Brain microvascular endothelial cell (primary cell): ENCODE results near the gene MDH2.
"Not testable (repeated sequence)": the region's sequence is repeated elsewhere in the genome, so short reads cannot be mapped to it uniquely, and the experiment has no call there.

Source experiments
- DNase-seq: peaks from one replicate; pipeline ENCODE4 v3.0.0-alpha.2; 2020
- H3K27ac ChIP-seq: fragments of 250-450 bp; sonication (Bioruptor Pico); 2 replicates; pipeline ENCODE4 v1.5.1; 2020; ENCODE audit warnings: mild to moderate bottlenecking, moderate library complexity
- H3K27me3 ChIP-seq: fragments of 250-450 bp; sonication (Bioruptor Pico); replicated peaks from 2 replicates; pipeline ENCODE4 v1.5.1; 2020; ENCODE audit warnings: mild to moderate bottlenecking
- H3K36me3 ChIP-seq: fragments of 250-450 bp; sonication (Bioruptor Pico); replicated peaks from 2 replicates; pipeline ENCODE4 v1.5.1; 2020; ENCODE audit warnings: mild to moderate bottlenecking
- H3K4me3 ChIP-seq: 2 replicates; pipeline ENCODE4 v1.5.1; 2011; ENCODE audit warnings: low read depth, mild to moderate bottlenecking, control low read depth, low read length, moderate library complexity
- CTCF ChIP-seq: IDR thresholded peaks from 2 replicates; pipeline ENCODE4 v1.5.1; 2011; ENCODE audit warnings: low read depth, mild to moderate bottlenecking, moderate library complexity, low read length, control low read depth, inconsistent platforms; ENCODE audit errors: missing control alignments
- in situ Hi-C: cut with HindIII; loops from 2 replicates; pipeline ENCODE4 v1.10.0; 2017; ENCODE audit warnings: low sequenced_read_pairs, low pct_ligation_motif_present

Gene MDH2

DNA sequence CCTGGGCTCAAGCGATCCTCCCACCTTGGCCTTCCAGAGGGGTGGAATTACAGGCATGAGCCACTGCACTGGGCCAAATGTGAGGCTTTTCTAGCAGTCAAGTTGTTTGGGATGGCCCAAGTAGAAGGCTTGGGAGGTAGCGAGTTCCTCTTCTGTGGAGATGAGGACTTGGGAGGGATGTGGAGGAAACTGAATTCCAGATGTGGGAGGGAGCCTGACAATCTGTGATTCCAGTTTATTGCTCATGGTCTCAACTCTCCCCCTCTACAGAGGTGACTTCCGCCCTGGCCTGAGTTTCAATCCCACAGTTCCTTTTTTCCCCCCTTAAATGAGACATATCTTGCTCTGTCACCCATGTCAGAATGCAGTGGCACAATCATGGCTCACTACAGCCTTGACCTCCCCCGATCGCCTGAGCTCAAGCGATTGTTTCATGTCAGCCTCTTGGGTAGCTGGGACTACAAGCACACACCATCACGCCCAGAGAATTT lies 3.5 kb upstream of the MDH2 start:
- TF ChIP-seq CTCF = no peak
- no peak for DNase-seq
- in situ Hi-C loops = no loop called here
- H3K27me3 ChIP-seq = no peaks in the 10 kb centered on the region
- no peak overlapping the region for H3K4me3 ChIP-seq
- no peak overlapping the region for H3K27ac ChIP-seq
- H3K36me3 ChIP-seq = peaks cover 3% of the 10 kb centered on the region

- Histone ChIP-seq H3K27ac (peak overlapping the region; percentile 97), H3K4me3 (peak overlapping the region; percentile 99), H3K27me3 (no peaks in the 10 kb centered on the region), H3K36me3 (peaks cover 6% of the 10 kb centered on the region)
- no peak for TF ChIP-seq CTCF
- in situ Hi-C loops = no loop called here
- DNase-seq = no peak
These were observed 548 bp upstream of the MDH2 start for GRCh38 chr7:76047305-76047810.

GRCh38 chr7:76048668-76048988 lies 722 bp downstream of the MDH2 start:
- DNase-seq = no peak
- Histone ChIP-seq H3K4me3 (peak overlapping the region; percentile 99), H3K27me3 (no peaks in the 10 kb centered on the region), H3K27ac (peak overlapping the region; percentile 97), H3K36me3 (peaks cover 9% of the 10 kb centered on the region)
- in situ Hi-C loops = no loop called here
- peak; percentile 41 for TF ChIP-seq CTCF

DNA sequence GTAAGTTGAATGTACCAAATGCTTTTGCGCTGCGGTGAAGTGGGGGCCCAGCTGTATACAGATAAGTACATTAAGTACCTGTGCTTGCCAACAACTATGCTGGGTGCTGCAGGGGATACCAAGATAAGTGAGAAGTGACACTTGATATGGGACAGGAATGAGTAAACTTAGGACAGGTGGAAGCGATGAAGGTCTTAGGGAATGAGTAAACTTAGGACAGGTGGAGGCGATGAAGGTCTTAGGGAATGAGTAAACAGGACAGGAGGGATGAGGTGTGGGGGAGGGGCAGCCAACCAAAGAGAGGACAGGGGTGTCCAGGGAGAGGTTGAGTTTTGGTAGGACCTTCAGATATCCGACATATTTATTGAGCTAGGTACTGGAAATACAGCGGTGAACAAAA lies 1.4 kb downstream of the MDH2 start:
- Histone ChIP-seq H3K27me3 (no peaks in the 10 kb centered on the region), H3K36me3 (peaks cover 9% of the 10 kb centered on the region), H3K4me3 (peak overlapping the region; percentile 99), H3K27ac (peak overlapping the region; percentile 97)
- in situ Hi-C loops = no loop called here
- no peak for TF ChIP-seq CTCF
- DNase-seq = no peak

DNA sequence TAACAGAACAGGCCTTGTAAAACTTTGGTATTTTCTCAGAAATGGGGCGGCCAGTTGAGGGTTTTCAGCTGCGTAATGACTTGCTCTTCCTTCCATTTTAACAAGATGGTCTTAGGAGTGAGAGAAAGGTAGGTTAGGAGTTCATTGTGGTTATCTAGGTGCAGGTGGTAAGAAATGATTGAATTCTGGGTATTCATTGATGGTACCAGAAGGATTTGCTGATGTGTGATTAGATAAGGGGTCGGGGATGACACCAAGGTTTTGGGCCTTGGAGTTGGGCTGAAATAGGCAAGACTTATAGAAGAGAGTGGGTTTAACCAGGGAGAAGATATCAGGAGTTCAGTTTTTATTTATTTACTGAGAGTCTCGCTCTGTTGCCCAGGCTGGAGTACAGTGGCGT lies 2.6 kb downstream of the MDH2 start:
- TF ChIP-seq CTCF = no peak
- Histone ChIP-seq H3K36me3 (peaks cover 13% of the 10 kb centered on the region), H3K4me3 (no peak overlapping the region), H3K27me3 (no peaks in the 10 kb centered on the region), H3K27ac (no peak overlapping the region)
- in situ Hi-C loops = no loop called here
- DNase-seq = no peak

DNA sequence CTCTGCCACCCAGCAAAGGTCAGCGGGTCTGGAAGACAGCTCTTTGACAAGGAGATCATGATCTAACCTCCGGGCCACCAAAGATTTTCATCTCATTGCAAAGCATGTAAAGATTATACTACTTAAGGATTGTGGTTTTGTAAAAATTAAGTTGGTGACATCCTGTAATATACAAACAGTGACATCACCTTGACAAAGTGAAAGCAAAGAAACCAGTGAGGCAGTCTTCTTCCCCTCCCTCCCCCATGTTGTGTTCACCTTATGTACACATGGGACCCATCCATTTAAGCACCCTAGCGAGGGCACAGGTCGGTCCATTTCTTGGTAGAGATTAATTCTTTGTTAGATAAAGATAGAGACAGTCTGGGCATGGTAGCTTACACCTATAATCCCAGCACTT lies 3.9 kb downstream of the MDH2 start:
- no peak overlapping the region for H3K27ac ChIP-seq

DNA sequence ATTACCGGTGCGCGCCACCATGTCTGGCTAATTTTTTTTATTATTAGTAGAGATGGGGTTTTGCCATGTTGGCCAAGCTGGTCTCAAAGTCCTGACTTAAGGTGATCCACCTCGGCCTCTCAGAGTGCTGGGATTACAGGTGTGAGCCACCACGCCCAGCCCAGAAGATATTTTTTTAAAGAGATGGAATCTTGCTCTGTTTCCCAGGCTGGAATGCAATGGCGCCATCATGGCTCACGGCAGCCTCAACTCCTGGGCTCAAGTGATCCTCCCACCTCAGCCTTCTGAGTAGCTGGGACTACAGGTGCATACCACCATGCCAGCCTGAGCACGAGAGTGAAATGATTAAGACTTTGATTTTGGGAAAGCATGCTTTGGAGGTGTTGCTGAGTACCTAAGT lies 4.8 kb downstream of the MDH2 start:
- H3K4me3 ChIP-seq, H3K27ac ChIP-seq, in situ Hi-C loops, H3K27me3 ChIP-seq, DNase-seq: not testable (repeated sequence)
- H3K36me3 ChIP-seq = peaks cover 21% of the 10 kb centered on the region

More for the DNA sequence above, 3.9 kb downstream of the MDH2 start:
- TF ChIP-seq CTCF = no peak
- DNase-seq = no peak
- in situ Hi-C loops = no loop called here
- Histone ChIP-seq H3K36me3 (peaks cover 13% of the 10 kb centered on the region), H3K4me3 (no peak overlapping the region), H3K27me3 (no peaks in the 10 kb centered on the region)
